Measurements from ENCODE around the gene NDUFS6.

Gene NDUFS6

GRCh38 chr5:1807451-1808185 lies 6.4 kb downstream of the NDUFS6 start:
- TF ChIP-seq YY1 (IDR thresholded peaks at IDR 0.05; ENCODE audit: low read depth) = no peak
- TF ChIP-seq ZBTB7A (IDR thresholded peaks at IDR 0.05; ENCODE audit: low read depth) = no peak
- TF ChIP-seq CREB1 (IDR thresholded peaks at IDR 0.05; ENCODE audit: low read depth) = no peak
- no peak for TF ChIP-seq MAX (IDR thresholded peaks at IDR 0.05)
- no peak for TF ChIP-seq CEBPB (IDR thresholded peaks at IDR 0.05)
- no peak for TF ChIP-seq FOXM1 (IDR thresholded peaks at IDR 0.05; ENCODE audit: borderline replicate concordance, low read depth)
- no peak for TF ChIP-seq REST (IDR thresholded peaks at IDR 0.05; ENCODE audit: low read depth)
- TF ChIP-seq TEAD4 (IDR thresholded peaks at IDR 0.05) = no peak
- no peak for TF ChIP-seq EGR1 (IDR thresholded peaks at IDR 0.05)
- no peak for TF ChIP-seq EP300 (IDR thresholded peaks at IDR 0.05; ENCODE audit: borderline replicate concordance)
- no peak for TF ChIP-seq RAD21 (IDR thresholded peaks at IDR 0.05; ENCODE audit: low read depth)
- no peak for TF ChIP-seq NFIC (IDR thresholded peaks at IDR 0.05)
- TF ChIP-seq TCF12 (IDR thresholded peaks at IDR 0.05; ENCODE audit: low read depth) = no peak
- TF ChIP-seq TAF1 (IDR thresholded peaks at IDR 0.05; ENCODE audit: low read depth) = no peak
- no peak for TF ChIP-seq USF1 (IDR thresholded peaks at IDR 0.05)

GRCh38 chr5:1808439-1808838 lies 7.2 kb downstream of the NDUFS6 start:
- TF ChIP-seq USF1 (IDR thresholded peaks at IDR 0.05) (no peak), EGR1 (IDR thresholded peaks at IDR 0.05) (no peak), REST (IDR thresholded peaks at IDR 0.05; ENCODE audit: low read depth) (no peak), NFIC (IDR thresholded peaks at IDR 0.05) (no peak), RAD21 (IDR thresholded peaks at IDR 0.05; ENCODE audit: low read depth) (no peak), YY1 (IDR thresholded peaks at IDR 0.05; ENCODE audit: low read depth) (no peak), CREB1 (IDR thresholded peaks at IDR 0.05; ENCODE audit: low read depth) (no peak), TAF1 (IDR thresholded peaks at IDR 0.05; ENCODE audit: low read depth) (no peak), TCF12 (IDR thresholded peaks at IDR 0.05; ENCODE audit: low read depth) (no peak), ZBTB7A (IDR thresholded peaks at IDR 0.05; ENCODE audit: low read depth) (no peak), CEBPB (IDR thresholded peaks at IDR 0.05) (no peak)

GRCh38 chr5:1809416-1810035 lies 8.3 kb downstream of the NDUFS6 start:
- TF ChIP-seq ZBTB7A (IDR thresholded peaks at IDR 0.05; ENCODE audit: low read depth) = no peak

GRCh38 chr5:1810581-1811101 lies 9.4 kb downstream of the NDUFS6 start:
- TF ChIP-seq CREB1 (IDR thresholded peaks at IDR 0.05; ENCODE audit: low read depth) = no peak

GRCh38 chr5:1814183-1815020 lies 13.2 kb downstream of the NDUFS6 start:
- TF ChIP-seq EGR1 (IDR thresholded peaks at IDR 0.05) (no peak), TEAD4 (IDR thresholded peaks at IDR 0.05) (no peak), FOXM1 (IDR thresholded peaks at IDR 0.05; ENCODE audit: borderline replicate concordance, low read depth) (no peak), USF1 (IDR thresholded peaks at IDR 0.05) (no peak), TAF1 (IDR thresholded peaks at IDR 0.05; ENCODE audit: low read depth) (no peak), YY1 (IDR thresholded peaks at IDR 0.05; ENCODE audit: low read depth) (no peak)

Measured in Ishikawa (cell line).